DOHH2 (cell line): ENCODE results near the gene CREBBP.

Experiments
- H3F3A ChIP-seq: fragments of 200-600 bp; sonication (generic), shearing (Covaris generic); 2 replicates; pipeline ENCODE4 v1.6.0; 2016; ENCODE audit warnings: antibody characterized with exemption, mild to moderate bottlenecking; ENCODE audit not compliant: control insufficient read depth, insufficient read depth
- H3K27ac ChIP-seq: fragments of 200-600 bp; sonication (generic); 2 replicates; pipeline ENCODE4 v1.5.1; 2014; ENCODE audit warnings: low read depth, mild to moderate bottlenecking, low read length, moderate library complexity
- H3K27me3 ChIP-seq: fragments of 200-600 bp; sonication (generic); 2 replicates; pipeline ENCODE4 v1.6.1; 2014; ENCODE audit warnings: mild to moderate bottlenecking, low read length, mixed read lengths; ENCODE audit not compliant: control insufficient read depth
- H3K36me3 ChIP-seq: fragments of 200-600 bp; sonication (generic); 2 replicates; pipeline ENCODE4 v1.6.1; 2014; ENCODE audit warnings: mild to moderate bottlenecking, low read length, moderate library complexity, mixed read lengths; ENCODE audit not compliant: control insufficient read depth
- H3K4me1 ChIP-seq: fragments of 200-600 bp; sonication (generic); 2 replicates; pipeline ENCODE4 v1.6.1; 2014; ENCODE audit warnings: mild to moderate bottlenecking, low read length, mixed read lengths; ENCODE audit not compliant: control insufficient read depth
- H3K4me2 ChIP-seq: fragments of 200-600 bp; sonication (generic); 2 replicates; pipeline ENCODE4 v1.6.0; 2014; ENCODE audit warnings: mild to moderate bottlenecking, low read length, moderate library complexity
- H3K4me3 ChIP-seq: fragments of 200-600 bp; sonication (generic); 2 replicates; pipeline ENCODE4 v1.5.1; 2014; ENCODE audit warnings: mild to moderate bottlenecking, low read length, mixed read lengths
- H3K79me2 ChIP-seq: fragments of 200-600 bp; sonication (generic); 2 replicates; pipeline ENCODE4 v1.6.1; 2014; ENCODE audit warnings: mild to moderate bottlenecking, low read length, mixed read lengths; ENCODE audit not compliant: control insufficient read depth
- H3K9me2 ChIP-seq: fragments of 200-600 bp; sonication (generic); replicated peaks from 2 replicates; pipeline ENCODE4 v1.6.1; 2014; ENCODE audit warnings: mild to moderate bottlenecking, low read length, mixed read lengths; ENCODE audit not compliant: control insufficient read depth
- H3K9me3 ChIP-seq: fragments of 200-600 bp; sonication (generic); 2 replicates; pipeline ENCODE4 v1.6.1; 2014; ENCODE audit warnings: antibody characterized with exemption, low read length, mixed read lengths; ENCODE audit not compliant: control insufficient read depth, insufficient read depth
- H4K20me1 ChIP-seq: fragments of 200-600 bp; sonication (generic); 2 replicates; pipeline ENCODE4 v1.6.0; 2014; ENCODE audit warnings: low read depth, mild to moderate bottlenecking, antibody characterized with exemption, low read length, moderate library complexity; ENCODE audit not compliant: control insufficient read depth, insufficient read depth
- EZH2phosphoT487 ChIP-seq: fragments of 200-600 bp; sonication (generic); IDR thresholded peaks from 2 replicates; pipeline ENCODE4 v1.6.1; 2017; ENCODE audit warnings: borderline replicate concordance, mild to moderate bottlenecking, antibody characterized with exemption, low read length, moderate library complexity, mixed read lengths
- TF ChIP-seq, protein P1 (sequence below): fragments of 200-600 bp; sonication (generic); IDR thresholded peaks from one replicate; pipeline ENCODE4 v1.5.1; 2014; ENCODE audit warnings: antibody characterized with exemption, mild to moderate bottlenecking, low read depth, low read length; ENCODE audit not compliant: poor library complexity, severe bottlenecking

CREBBP gene

DNA sequence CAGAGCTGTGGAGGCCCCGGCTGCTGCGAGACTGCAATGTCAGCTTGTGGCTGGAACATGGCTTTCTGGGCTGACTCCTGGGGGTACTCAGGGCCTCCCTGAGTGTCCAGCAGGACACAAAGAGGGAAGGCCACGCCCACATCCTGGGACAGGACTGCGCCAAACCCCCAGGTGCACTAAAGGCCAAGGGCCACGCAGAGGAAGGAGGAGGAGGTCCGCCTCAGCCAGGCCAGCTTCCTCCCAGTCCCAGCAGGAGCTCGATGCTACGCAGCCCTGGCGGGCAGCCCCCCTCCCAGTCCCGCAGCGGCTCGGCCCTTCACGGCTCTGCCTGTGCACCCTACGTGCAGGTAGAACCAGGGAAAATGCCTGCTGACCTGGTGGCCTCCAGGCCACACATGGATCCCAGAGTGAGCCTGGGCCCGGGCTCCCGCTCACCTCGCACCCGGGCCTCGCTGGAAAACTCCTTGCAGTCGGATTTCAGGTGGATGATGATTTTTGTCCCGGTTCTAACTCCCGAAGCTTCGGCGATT, 204.8 kb downstream of the CREBBP start:
- no peak for TF ChIP-seq EZH2phosphoT487
- TF ChIP-seq, protein P1, sequence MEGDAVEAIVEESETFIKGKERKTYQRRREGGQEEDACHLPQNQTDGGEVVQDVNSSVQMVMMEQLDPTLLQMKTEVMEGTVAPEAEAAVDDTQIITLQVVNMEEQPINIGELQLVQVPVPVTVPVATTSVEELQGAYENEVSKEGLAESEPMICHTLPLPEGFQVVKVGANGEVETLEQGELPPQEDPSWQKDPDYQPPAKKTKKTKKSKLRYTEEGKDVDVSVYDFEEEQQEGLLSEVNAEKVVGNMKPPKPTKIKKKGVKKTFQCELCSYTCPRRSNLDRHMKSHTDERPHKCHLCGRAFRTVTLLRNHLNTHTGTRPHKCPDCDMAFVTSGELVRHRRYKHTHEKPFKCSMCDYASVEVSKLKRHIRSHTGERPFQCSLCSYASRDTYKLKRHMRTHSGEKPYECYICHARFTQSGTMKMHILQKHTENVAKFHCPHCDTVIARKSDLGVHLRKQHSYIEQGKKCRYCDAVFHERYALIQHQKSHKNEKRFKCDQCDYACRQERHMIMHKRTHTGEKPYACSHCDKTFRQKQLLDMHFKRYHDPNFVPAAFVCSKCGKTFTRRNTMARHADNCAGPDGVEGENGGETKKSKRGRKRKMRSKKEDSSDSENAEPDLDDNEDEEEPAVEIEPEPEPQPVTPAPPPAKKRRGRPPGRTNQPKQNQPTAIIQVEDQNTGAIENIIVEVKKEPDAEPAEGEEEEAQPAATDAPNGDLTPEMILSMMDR = no peak
- Histone ChIP-seq H3K27me3 (no peaks in the 10 kb centered on the region), H3K9me3 (no peaks in the 10 kb centered on the region), H3K79me2 (no peaks in the 10 kb centered on the region), H3K4me1 (no peaks in the 10 kb centered on the region), H3K36me3 (peaks cover 92% of the 10 kb centered on the region), H4K20me1 (no peaks in the 10 kb centered on the region), H3K4me2 (no peak overlapping the region), H3K27ac (no peak overlapping the region), H3K4me3 (no peak overlapping the region), H3F3A (no peaks in the 10 kb centered on the region), H3K9me2 (no peaks in the 10 kb centered on the region)
